ENCODE measurements around the gene CLEC11A.
"Not testable (repeated sequence)": the region's sequence is repeated elsewhere in the genome, so short reads cannot be mapped to it uniquely, and the experiment has no call there.

The CLEC11A gene

DNA sequence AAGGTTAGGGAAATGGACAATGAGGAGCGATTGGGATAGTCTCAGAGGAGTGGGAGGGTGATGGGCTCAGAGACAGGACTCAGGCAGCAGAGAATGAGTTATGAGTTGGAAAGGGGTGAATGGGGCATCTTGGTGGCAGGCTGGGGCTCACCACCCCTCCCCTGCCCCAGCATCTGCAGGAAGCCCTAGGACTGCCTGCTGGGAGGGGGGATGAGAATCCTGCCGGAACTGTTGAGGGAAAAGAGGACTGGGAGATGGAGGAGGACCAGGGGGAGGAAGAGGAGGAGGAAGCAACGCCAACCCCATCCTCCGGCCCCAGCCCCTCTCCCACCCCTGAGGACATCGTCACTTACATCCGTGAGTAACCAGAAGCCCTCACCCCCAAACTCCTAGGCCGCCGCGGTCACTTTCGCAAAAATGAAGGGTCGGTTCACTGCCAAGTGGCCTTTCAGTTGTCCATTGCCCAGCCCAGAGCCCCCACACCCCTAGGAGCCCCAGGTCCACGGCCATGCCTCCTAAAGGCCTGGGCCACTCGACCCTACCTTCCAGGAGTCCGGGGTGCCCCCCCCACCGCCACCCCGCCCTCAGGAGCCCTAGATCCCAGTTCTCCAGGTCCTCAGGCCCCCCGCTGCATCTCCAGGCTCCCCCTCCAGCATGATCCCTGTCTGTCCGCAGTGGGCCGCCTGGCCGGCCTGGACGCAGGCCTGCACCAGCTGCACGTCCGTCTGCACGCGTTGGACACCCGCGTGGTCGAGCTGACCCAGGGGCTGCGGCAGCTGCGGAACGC lies 764 bp downstream of the CLEC11A start:
- no peak for DNase-seq

DNA sequence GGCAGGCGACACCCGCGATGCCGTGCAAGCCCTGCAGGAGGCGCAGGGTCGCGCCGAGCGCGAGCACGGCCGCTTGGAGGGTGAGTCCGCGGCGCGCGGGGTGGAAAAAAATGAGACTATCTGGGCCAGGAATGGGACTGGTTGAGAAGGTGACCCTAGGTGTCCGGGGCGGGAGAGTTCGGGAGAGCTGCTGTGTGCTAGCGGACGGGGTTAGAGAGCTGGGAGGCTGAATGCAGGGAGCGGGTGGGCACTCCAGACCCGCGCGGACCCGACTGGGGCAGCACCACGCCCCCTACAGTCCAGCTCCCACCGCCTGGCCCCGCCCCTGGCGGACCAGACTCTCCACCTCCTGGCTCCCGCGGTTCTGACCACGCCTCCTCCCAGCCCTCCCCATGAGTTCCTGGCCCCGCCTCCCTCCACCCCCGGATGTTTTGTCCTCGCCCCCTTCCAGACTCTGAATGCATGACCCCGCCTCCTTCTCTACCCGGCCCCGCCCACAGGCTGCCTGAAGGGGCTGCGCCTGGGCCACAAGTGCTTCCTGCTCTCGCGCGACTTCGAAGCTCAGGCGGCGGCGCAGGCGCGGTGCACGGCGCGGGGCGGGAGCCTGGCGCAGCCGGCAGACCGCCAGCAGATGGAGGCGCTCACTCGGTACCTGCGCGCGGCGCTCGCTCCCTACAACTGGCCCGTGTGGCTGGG lies 1.5 kb downstream of the CLEC11A start:
- DNase-seq: peak; percentile 73

DNA sequence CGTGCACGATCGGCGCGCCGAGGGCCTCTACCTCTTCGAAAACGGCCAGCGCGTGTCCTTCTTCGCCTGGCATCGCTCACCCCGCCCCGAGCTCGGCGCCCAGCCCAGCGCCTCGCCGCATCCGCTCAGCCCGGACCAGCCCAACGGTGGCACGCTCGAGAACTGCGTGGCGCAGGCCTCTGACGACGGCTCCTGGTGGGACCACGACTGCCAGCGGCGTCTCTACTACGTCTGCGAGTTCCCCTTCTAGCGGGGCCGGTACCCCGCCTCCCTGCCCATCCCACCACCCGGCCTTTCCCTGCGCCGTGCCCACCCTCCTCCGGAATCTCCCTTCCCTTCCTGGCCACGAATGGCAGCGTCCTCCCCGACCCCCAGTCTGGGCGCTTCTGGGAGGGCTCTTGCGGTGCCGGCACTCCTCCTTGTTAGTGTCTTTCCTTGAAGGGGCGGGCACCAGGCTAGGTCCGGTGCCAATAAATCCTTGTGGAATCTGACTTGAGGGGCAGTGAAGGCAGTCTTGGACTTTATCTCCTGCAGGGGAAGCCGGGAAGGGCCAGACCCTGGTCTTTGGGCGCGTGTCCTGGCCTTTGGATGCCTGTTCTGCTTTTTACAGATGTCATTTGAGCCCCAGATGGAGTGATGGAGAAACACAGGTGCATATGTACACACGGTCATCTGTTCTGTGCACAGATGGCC lies 2.2 kb downstream of the CLEC11A start:
- no peak for DNase-seq

DNA sequence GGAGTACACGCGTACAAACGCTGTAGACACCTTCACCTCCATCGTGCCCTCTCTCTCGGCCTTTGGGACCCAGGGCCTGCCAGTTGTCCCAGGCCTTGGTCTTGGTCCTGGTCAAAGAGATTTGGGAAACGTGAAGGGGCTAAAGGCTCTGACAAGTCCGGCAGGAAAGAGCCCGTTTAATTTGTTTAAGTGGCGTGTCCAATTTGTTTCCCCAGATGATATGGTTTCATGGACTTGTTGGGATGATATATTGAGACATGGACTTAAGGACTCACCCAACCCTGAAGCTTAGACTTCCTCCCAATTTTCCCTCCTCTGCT lies 2.7 kb downstream of the CLEC11A start:
- DNase-seq: no peak

DNA sequence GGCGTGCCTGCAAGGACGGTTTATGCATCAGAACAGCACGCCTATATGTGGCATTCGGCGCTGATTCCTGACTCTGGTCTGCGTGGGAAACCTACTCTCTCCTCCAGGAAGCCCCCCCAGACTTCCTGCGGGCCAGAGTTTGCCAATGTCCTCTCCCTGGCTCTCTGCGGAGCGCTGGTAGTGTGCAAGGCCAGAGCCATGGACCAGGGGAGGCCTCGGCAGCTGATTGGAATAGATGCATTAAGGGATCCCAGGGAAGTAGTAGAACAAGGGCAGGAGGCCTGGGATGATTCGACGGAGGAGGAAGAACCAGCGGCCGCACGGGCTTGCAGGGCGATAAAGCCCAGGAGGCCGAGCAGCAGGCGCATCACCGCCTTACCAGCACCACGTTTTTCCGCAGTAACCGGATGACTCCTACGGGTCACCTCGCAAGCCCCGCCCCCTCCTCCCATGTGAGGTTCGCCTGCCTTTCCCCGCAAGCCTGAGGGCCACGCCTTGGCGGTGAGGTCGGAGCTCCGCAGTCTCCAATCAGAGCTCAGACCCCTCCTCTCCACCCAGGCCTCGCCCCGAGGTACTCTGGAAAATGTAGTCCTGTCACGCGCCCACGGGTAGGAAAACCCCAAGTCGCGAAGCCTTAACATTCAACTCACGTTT lies 5.0 kb downstream of the CLEC11A start:
- DNase-seq: no peak

DNA sequence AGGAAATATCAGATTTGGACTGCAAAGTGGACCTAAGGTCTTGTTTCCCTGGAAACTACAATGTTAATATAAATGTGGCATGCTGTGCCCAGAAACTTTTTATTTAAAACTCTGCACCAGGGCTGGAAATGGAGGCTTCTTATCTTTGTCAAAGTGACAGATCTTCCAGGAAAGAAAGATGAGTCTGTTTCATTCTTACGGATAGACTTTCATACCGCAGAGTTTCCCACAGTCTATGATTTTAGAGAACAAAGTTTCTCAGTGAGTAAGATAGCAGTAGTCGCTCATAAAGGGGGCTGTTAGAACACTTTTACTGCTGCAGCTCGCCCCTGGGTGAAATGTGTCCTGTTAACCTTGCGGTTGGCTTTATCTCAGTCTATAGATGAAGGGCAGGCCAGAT lies 6.7 kb downstream of the CLEC11A start:
- DNase-seq: no peak

DNA sequence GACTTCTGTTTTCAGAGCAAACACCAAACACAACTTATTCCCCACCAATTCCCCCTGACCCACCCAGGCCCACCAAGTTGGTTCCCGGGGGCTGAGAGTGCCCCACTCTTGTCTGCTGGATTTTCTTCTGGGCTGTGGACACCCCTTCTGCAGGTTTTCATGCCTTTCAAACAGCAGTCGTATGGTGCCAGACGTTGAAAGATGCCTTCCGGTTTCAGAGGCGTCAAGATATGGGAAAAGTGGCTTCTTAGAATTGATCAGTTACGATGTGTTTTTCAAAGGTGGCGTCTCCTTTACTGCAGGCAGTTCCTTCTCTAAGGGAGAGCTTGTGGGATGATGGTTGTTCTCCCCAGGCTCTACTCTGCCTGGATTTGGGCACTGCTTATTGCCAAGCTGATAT lies 12.7 kb downstream of the CLEC11A start:
- no peak for DNase-seq

DNA sequence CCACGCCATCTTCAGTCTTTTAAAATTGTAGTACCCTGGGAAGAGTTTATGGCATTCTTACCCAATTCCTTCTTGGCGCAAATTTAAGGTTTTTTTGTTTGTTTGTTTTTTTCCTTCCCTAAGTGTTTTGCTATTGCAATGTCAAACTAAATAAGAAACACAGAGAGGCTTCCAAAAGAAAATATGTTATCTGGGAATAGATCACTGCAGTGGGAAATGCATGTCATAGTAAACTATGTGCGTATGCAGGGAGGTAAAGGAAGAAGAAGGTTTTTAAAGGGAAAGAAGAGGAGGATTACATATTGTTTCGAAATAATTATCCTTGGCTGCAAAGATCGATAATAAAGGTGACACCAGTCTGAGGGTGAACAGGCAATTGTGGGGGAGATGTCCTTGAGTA lies 13.2 kb downstream of the CLEC11A start:
- DNase-seq: no peak

DNA sequence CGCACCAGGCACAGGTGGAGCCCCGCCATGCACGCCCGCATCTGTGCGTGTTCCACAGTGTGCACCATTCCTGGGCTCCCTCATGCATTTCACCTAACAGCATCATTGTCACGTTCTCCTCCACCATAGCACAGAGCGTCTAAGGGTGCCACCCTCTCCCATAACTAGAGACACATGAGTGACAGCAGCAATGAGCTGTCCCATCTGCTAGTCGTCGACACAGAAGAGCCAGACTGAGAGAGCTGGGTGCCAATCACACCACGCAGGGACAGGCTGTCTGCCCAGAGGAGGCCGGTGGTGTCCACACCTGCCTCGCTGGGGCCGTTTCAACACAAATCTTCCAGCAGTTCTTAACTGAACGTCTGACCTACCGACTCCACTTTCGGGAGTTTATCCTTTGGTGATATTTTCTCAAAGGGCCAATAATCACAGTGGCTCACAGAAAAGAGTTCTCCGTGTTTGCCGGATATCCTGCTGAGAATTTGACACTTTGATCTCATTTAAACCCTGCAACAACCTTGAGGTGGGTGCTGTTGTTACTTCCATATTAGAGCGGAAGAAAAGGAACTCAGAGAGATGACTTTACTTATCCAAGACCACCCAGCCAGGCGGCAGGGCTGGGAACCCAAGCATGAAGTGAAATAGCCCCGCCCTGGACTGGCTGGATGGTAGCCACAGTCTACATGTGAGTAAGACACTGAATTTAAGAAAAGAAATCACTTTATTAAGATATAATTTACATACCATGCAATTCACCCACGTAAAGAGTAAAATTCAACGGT lies 16.2 kb downstream of the CLEC11A start:
- no peak for DNase-seq

DNA sequence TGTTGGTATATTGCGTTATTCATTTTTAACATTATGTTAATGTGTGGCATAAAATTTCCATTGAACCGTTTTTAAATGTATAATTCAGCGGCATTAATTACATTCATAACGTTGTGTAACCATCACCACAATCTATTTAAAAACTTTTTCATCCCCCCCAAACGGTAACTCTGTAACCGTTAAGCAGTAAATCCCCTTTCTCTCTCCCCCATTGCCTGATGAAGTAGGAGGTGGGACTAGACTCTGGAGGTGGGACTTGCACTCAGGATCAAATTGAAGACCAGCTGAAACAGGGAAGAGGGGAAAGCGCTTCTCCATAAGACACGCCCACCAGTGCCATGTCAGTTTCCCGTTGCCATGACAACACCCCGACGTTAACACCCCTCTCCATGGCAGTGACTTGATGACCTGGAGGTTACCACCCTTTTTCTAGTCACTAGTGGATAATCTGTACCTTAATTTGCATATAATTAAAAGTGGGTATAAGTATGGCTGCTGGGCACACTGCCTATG lies 16.8 kb downstream of the CLEC11A start:
- no peak for DNase-seq

DNA sequence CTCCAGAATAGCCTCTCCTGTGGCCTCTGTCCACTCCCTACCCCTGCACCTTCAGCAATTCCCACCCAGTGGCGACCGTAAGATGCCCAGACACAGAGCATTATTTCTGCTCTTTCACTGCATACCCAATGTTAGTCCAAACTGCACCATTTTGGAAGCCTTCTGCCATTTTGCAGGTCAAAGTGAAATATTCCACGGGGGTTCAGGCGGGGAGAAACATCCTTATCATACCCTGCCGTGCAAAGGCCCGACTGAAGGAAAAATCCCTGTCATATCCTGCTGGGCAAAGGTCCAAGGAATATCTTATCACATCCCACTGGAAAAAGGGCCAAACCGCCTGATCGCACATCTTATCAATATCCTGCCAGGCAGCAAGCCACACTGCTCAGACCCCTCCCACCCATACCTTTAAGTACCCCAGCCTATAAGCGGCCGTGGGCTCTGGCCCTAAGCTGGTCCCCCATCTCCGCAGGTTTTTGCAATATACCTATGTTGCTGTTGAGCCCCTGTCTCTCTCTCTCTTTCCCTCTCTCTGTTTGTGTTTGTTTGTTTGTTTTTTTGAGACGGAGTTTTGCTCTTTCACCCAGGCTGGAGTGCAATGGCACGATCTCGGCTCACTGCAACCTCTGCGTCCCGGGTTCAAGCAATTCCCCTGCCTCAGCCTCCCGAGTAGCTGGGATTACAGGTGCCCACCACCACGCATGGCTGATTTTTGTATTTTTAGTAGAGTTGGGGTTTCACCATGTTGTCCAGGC lies 18.2 kb downstream of the CLEC11A start:
- DNase-seq: no peak

DNA sequence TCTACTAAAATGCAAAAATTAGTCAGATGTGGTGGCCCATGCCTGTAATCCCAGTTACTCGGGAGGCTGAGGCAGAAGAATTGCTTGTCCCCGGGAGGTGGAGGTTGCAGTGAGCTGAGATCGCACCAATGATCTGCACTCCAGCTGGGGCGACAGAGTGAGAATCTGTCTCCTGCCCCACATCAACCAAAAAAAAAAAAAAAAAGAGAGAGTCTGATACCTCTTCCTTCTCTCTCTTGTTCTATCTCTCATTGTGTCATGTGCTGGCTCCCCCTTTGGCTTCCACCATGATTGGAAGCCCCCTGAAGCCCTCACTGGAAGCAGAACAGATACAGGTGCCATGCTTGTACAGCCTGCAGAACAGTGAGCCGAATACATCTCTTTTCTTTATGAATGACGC lies 20.4 kb downstream of the CLEC11A start:
- no peak for DNase-seq

DNA sequence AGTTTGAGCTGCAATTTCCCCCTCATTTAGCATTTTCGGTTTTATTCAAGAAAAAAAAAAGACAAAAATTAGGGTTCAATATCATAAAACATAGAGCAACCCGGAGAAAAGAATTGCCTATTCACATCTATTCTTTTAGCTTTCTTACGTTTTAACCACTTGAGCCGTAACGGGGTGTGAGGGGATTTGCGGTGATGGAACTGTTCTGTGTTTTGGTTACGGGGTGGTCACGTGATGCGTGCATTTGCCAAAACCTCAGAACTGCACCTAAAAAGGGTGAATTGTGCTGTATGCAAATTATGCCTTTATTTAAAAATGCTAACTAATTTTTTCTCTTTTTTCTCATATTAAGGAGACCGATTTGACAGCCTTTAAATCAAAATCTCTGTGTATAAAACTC lies 22.1 kb downstream of the CLEC11A start:
- DNase-seq: no peak

DNA sequence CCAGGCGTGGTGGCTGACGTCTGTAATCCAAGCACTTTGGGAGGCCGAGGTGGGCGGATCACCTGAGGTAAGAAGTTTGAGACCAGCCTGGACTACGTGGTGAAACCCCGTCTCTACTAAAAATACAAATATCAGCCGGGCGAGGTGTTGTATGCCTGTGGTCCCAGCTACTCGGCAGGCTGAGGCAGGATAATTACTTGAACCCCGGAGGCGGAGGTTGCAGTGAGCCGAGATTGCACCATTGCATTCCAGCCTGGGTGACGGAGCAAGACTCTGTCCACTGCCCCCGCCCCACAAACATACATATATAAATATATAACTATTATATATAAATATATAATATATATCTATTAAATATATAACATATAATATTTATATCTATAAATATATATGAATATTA lies 24.0 kb downstream of the CLEC11A start:
- DNase-seq: not testable (repeated sequence)

DNA sequence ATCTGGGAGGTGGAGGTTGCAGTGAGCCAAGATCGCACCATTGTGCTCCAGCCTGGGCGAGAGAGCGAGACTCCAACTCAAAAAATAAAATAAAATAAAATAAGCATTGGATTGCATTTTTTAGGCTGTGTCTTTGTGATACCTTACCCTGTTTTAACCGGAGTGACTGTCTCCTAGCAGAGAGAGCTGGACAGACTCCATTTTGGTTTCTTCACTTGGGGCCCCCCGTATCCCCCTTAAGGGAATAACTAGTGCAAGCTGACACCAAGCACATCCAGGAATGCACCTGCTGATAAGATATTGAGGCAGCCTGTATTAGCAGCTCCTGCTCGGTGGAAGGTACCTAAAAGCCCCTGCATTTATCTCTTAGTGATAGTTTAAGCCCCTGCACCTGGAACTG lies 26.3 kb downstream of the CLEC11A start:
- DNase-seq: no peak

DNA sequence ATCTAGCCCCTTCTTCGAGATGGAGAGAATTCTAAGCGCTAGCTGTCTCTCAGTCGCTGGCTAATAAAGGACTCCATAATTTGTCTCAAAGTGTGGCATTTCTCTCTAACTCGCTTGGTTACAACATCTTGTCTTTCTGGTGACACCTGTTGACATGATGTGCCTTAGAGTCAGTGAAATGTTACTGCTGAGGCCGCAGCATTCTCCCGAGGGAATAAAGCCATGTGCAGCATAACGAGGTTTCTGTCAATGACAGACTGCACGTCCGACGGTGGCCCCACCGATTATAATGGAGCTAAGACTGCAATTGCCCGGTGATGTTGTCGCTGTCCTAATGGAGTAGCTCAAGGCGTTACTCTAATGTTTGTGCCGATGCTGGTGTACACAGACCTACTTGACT lies 26.8 kb downstream of the CLEC11A start:
- DNase-seq: no peak

DNA sequence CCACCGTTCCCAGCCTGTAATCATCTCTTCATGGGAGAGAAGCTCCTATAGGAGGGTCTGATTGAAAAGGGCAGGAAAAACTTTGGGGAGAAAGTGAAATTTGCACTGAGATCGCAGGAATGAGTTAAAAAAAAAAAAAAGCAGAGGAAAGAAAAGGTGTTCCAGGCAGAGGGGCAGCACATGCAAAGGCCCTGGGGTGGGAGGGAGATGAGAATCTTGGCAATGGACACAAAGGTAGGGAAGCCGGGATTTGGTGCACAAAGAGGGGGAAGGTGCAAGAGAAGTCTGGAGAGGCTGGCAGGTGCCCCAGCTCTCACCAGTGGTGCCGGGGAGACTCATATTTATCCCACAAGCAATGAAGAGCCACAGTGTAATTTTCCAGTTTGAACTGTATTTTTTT lies 30.7 kb downstream of the CLEC11A start:
- no peak for DNase-seq

DNA sequence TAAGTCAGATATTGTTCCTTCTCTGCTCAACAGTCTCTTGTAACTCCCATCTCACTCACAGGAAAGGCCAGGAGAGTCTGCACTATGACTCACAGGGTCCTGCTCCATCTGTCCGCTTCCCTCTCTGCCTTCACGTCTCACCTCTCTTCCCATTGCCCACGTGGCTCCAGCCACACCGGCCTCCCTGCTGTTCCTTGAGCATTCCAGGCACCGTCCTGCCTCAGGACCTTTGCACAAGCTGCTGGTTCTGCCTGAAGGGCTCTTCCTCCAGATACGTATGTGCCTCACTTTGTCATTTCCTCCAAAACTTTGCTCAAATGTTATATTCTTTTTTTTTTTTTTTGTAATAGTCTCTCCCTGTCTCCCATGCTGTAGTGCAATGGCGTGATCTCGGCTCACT lies 33.1 kb downstream of the CLEC11A start:
- DNase-seq: not testable (repeated sequence)

DNA sequence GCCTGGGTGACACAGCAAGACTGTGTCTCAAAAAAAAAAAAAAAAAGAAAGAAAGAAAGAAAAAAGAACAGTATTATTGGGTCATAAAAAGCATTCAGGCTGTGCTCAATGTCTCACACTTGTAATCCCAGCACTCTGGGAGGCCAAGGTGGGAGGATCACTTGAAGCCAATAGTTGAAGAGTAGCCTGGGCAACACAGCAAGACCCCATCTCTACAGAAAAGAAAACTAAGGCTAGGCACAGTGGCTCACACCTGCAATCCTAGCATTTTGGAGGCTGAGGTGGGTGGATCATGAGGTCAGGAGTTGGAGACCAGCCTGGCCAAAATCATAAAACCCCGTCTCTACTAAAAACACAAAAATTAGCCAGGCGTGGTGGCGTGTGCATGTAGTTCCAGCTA lies 34.5 kb downstream of the CLEC11A start:
- DNase-seq: not testable (repeated sequence)

DNA sequence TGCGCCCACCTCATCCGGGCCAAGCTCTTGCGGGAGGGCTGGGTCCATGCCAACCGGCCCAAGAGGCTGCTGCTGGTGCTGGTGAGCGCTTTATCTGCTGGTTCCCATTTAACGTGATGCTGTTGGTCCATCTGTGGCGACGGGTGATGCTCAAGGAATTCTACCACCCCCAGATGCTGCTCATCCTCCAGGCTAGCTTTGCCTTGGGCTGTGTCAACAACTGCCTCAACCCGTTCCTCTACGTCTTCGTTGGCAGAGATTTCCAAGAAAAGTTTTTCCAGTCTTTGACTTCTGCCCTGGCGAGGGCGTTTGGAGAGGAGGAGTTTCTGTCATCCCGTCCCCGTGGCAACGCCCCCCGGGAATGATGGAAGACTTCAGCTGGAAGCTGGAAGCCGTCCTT lies 35.9 kb downstream of the CLEC11A start:
- not testable (repeated sequence) for DNase-seq

DNA sequence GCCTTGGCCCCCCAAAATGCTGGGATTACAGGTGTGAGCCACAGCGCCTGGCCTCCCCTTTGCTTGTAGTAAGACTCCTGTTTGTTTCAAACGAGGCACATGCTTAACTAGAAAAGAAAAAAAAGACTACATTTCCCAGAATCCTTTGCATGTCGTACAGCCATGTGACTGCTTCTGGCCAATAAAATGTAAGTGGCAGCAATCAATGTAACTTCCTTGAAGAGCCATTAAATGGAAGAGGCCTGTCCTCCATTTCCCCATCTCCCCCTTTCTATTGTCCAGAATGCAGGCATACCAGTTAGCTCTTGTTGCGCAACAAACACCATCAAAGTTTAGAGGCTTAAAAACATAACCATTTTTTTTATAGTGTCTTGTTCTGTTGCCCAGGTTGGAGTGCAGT lies 36.7 kb downstream of the CLEC11A start:
- DNase-seq: no peak

DNA sequence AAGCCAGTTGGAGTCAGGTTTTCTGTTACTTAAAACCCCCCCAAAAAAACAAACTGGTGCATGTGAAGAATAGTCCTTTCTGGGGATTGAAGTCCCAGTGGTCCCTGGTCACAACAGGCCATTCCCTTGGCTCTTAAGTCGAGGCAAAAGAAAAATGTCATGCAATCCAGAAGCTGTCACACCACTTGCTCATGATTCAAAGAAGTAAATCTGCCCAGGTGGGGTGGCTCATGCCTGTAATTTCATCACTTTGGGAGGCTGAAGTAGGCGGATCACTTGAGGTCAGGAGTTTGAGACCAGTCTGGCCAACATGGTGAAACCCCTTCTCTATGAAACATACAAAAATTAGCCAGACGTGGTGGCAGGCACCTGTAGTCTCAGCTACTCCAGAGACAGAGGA lies 38.3 kb downstream of the CLEC11A start:
- DNase-seq: not testable (repeated sequence)

Data from effector CD4-positive, alpha-beta T cell (primary cell).